ENCODE data around the gene HERC2.
"Not testable (repeated sequence)": the region's sequence is repeated elsewhere in the genome, so short reads cannot be mapped to it uniquely, and the experiment has no call there.

Gene HERC2

DNA sequence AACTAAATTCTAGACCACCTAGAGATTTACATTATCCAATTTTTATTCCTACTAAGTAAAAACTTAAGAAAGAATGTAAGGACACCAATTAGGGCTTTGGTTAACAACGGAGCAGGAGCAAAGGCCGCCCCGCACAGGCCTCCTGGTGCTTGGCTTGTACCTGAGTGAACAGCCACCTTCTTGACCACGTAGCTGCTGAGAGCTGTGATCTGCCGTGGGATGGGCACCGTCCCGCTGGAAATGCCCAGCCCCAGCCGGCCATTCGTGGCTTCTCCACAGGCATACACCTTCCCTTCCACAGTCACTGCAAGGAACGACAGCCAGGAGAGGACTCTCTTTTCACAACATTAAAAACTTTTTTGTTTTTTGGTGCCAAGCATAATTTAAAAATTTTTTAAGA lies 143.3 kb downstream of the HERC2 start:
- no peak for DNase-seq

DNA sequence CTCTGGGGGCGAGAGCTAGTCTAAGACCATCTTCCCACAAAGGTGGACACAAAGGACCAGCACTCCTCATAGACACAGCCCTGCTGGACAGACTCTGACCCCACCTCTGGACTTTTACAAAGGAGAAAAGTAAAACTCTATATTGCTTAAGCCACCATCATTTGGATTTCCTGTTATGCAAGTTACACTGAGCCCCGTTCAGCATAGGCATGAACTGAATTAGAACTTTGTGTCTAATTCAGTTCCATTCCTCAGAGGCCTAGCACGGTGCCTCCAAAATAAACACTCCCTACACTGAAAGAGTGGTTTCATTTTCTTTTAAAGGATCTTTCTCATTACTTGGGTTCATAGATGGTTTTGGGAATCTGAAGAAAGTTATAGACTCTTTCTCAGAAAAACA lies 143.7 kb downstream of the HERC2 start:
- DNase-seq: no peak

DNA sequence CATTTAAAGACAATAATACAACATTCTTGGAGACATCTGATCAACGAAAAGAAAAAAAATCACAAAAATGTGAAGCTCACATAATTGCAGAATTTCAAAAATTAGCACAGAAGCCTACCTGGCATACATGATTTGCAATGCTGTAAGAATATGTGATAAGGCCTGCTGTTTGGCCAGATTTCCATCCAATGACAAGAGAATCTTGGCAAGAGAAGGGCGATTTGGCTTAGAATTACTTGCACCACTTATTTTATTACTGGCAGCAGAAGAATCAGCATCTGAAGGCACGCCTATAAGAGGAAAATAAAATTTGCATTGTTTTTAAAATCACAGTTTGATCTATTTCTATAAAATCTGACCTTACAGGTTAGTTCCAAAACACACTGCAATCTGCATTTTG lies 152.6 kb downstream of the HERC2 start:
- no peak for DNase-seq

DNA sequence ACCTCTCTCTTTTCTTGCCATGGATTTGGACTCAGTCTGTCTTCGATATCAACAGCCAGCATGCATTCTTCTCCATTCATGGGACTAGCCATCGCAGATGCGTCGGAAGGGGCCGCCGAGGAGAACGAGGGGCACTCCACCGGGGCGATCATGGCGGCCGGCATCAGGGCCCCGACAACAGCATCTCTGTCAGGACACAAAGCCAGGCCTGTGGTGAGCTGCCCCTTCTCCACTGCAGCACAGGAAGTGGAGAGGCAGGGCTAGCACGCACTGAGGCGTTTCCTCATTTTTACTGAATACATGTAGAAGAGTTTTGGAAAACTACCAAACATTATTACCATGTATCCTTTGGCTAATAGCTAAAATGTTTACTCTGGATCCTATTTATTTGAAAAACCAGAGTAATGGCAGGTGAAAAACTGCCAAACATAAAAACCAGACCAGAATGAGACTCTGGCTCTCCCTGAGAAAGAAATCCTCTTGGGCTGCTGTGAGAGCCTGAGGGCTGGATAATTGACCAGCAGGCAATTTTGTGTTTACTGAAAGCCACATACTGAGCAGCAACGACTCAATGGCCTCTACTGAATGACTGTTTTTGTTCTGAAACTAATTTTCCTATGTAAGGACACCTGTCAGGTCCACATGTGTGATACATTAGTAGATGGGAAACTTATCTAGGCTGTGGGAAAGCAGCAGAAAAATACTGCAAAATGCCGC lies 153.4 kb downstream of the HERC2 start:
- DNase-seq: not testable (repeated sequence)

DNA sequence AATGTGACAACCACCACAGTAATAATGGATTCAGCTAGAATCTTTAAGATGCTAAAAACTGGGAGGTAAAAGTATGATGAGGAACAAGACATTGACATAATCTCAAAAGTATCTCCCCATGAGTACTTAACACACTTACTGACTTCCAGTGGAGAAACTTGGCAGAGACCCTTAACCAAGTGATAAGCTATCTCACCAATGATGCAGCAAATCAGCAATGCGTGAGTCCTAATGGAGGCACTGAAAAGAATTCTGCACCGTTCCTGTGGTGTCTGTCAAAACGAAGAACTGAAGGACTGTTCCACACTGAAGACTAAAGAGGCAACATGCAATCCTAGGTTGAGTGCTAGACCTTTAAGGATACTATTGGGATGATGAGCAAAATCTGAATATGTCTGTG lies 154.9 kb downstream of the HERC2 start:
- DNase-seq: no peak

DNA sequence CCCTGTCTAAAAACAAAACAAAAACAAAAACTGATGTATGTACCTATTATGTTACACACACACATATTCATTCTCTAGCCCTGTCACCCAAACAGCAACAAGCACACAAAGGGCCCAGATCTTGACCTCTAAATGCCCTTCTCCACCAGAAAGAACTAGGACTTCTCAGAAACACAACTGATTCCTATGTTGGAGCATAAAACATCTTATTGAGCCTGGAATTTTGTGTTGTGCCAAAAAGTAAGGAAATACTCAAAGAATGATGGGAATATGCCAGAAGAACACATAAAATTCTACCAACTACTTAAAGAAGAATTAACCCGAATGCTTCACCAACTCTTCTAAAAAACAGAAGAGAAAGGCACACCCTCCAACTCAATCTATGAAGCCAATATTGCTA lies 156.2 kb downstream of the HERC2 start:
- no peak for DNase-seq

DNA sequence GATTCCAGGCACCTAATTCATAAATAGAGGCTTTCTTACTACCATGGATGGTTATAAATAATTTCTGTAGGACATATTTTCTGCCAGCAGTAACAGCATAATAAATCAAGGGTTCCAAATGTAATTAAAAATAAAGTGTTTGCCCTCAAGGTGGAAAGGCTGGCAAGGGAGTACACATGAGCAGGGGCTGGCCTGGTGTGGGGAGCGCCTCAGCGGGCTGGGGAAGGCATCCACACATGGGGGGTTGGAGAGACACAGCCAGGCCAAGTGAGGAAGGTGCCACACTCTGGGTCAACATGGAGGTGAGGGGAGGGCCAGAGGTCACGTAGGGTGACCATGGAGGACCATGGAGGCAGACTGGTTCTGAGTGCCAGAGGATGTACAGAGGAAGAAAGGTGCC lies 157.1 kb downstream of the HERC2 start:
- no peak for DNase-seq

DNA sequence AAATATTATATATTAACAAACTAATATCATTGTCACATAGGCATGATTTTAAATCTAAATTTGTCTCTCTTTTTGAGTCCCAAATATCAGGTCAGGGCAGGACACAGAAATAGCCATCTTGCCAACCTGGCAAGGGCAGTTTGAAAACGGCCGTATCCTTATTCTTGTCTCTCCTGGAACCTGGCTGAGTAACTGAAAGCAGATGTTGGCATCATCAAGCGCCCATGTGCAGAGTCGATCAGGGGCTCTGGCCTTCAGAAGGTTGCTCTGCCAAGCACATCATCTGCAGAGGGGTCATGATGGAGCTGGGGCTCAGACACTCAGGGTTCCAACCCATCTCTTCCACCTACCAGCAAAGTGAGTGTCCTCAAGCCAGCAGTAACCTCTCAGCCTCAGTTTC lies 167.7 kb downstream of the HERC2 start:
- DNase-seq: no peak

DNA sequence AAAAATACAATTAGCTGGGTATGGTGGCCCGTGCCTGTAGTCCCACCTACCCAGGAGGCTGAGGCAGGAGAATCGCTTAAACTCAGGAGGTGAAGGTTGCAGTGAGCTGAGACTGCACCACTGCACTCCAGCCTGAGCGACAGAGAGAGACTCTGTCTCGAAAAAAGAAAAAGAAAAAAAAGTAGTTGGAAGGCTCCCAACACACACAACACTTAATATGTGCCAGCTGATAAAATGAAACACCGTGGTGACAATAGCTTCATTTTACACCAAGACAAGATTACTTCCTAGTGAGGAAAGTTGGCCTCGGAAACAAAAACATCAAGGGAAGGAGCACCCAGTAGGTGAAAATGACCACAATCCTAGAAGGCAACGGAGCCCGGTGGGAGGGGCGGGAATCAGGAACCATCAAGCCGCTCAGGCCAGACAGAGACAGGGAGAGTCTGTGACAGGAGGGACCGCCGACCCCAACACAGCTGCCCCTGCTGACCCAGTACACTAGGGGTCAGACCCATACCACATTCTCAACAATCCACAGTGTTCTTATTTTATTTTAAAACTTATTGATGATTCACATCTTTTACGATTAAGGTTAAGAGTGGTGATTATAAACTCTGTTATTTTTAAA lies 168.4 kb downstream of the HERC2 start:
- DNase-seq: no peak

DNA sequence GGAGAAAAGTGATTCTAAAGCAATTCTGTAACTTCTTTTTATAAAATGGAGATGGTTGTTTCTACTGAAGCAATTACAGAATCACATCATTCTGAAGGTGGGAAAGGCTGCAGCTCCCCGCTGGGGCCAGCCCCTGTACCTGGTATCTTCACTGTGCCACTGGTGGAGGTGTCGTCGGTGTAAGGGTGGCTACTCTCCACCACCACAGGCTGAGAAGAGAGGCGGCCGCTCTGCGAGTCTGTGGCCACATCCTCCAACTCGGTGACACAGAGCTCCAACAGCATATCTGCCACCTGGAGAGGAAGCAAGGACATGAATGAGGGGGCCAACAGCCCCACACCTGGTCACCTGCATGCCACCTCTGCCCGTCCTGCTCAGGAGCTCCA lies 169.4 kb downstream of the HERC2 start:
- not testable (repeated sequence) for DNase-seq

DNA sequence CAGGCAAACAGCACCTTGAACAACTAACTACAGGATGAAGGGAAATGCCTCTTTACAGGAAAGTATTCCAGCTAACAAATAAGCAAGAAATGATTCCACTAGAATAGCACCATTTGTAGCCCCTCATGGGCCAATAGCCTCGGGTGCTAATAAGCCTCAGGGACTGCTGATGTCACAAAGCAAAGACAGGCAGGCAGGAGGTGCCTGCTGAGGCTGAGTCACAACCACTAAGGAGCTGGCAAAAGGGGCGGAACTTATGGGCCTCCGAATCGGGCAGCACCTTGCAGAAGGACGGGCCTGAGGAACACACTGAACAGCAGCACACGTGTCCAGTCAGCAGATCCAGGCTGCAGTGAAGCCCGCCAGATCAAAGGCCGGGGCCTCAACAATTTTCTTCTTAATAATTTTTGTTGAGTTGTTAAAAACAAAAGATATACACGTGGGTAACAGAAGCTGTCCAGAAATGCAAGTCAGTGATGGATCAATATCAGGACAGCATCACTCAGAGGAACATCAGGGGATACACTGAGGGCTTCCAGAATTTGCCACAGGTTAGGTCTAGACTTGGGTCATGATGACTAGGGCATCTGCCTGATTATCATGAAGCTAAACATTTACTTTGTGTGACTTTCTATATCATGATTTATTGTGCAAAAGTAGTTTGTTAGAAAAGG lies 170.0 kb downstream of the HERC2 start:
- DNase-seq: not testable (repeated sequence)

DNA sequence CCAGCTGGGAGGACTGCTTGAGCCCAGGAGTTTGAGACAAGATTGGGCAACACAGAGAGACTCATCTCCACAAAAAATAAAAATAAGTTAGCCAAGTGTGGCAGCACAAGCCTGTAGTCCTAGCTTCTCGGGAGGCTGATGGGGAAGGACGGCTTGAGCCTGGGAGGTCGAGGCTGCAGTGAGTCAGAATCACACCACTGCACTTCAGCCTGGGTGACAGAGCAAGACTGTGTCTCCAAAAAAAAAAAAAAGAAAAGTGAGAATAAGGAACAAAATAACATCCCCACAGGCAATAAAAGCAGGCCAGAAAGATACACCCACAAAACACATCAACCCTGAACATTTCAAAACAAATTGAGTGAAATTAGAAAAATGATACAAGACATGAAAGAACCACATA lies 174.2 kb downstream of the HERC2 start:
- DNase-seq: no peak

DNA sequence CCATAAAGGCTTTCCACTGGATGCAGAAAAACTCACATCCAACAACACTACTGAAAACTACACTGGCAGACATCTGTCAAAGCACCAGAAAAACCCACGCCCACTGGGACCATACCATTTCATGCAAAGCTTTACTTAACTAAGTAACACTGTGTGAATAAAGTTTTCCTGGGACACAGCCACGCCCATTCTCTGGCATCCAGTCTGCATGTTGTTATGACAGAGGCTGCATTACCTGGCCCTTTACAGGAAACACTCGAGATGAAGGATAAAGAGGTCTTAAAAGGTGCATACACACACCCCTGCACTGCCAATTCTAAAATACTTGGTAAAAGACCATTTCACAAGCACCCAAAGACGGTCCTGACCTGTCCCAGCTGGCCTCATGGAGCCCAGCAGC lies 176.6 kb downstream of the HERC2 start:
- not testable (repeated sequence) for DNase-seq

DNA sequence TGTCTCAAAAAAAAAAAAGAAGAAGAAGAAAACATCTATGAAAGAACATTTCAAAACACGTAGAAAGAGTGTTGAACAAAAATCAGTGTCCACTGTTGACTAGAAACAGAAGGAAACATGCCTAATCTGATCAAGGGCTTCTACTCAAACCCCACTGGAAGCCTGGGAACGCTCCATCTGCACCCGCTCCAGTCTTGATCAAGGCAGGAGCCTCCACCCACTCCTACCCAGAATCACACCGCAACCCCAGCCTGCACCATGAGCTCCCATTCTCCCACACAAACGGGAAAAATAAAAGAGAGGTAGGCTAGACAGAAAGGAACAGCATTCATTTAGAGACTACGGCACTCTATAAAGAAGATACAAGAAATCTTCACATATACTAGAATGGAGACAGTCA lies 181.9 kb downstream of the HERC2 start:
- no peak for DNase-seq

DNA sequence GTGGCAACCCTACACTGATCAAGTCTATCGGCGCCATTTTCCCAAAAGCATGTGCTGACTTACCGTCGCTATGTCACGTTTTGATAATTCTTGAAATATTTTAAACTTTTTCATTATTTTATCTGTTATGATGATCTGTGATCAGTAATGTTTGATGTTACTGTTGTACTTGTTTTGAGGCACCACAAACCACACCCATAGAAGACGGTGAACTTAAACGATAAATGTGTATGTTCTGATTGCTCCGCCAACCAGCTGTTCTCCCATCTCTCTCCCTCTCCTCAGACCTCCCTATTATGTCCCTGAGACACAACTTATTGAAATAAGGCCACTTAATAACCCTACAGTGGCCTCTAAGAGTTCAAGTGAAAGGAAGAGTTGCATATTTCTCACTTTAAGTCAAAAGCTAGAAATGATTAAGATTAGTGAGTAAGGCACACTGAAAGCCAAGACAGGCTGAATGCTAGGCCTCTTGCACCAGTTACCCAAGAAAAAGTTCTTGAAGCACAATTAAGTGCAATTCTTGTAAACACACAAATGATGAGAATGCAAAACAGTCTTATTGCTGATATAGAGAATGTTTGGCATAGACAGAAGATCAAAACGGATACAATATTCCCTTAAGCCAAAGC lies 184.5 kb downstream of the HERC2 start:
- not testable (repeated sequence) for DNase-seq

DNA sequence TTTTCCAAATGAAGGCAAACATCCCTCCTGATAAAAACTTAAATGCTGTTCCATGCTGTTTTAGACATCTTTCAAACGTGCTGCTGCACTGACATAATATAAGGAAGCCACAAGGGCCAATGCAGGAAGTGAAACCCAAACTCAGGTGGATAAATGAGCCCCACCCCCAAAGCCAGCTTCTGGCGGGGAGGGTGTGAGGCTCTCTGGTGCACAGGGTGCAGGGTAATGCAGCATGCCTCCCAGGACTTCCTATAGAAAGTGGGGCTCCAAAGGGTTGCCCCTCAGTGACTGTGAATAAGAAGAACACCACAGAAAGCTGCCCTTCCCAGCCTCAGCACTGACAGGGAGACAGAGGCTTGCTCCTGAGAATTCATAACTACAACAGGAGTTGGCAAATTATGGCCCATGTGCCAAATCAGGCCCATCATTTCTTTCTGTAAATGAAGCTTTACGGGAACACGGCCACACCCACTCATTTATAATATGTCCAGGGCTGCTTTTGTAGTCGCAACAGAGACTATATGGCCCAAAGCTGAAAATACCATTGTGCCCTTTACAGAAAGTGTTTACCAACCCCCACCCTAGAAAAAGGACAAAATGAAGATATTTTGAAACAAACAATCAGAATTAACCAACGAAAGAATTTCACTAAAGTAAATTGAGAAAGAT lies 185.6 kb downstream of the HERC2 start:
- not testable (repeated sequence) for DNase-seq

DNA sequence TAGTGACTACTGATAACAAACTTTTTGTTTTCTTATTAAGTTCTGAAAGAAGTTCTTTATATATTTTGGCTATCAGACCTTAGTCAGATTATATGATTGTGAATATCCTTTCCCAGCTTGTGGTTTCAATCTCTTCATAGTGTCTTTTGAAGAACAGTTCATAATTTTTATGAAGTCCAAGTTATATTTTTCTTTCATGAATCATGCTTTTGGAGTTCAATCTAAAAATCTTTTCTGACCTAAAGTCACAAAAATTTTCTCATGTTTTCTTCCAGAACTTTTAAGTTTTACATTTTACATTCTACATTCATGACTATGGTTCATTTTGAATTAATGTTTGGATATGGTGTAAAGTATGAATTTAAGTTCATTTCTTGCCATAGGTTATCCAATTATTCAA lies 188.7 kb downstream of the HERC2 start:
- DNase-seq: no peak

DNA sequence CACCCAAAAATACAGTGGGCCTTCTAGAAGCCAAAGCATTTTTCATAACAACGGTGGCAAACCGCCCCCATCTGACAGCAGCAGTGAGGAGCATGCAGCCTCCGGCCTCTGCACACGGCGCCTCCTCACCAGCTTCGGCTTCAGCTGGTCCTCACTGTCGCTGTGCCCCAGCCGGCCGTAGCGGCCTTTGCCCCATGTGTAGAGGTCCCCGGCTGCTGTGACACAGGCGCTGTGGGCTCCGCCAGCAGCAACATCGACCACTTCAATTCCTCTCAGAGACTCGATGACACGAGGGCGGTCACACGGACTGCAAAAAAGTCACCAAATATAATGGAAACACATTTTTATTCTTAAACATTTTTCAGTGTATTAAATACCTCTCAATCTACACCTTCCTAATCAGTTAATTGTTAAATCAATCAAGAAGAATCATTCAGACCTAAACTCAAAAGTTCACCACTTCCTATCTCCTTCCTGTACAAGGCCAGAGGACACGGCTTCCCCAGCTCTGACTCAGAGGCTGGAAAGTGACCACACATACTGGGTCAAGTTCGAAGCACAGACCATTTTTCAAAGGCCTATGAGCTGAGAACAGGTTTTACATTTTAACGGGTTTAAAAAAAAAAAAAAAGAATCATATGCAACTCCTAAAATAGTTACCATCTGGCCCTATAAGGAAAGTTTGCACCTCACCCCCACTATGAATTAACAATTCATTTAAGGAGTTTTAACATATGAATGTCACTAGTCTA lies 189.3 kb downstream of the HERC2 start:
- DNase-seq: no peak

DNA sequence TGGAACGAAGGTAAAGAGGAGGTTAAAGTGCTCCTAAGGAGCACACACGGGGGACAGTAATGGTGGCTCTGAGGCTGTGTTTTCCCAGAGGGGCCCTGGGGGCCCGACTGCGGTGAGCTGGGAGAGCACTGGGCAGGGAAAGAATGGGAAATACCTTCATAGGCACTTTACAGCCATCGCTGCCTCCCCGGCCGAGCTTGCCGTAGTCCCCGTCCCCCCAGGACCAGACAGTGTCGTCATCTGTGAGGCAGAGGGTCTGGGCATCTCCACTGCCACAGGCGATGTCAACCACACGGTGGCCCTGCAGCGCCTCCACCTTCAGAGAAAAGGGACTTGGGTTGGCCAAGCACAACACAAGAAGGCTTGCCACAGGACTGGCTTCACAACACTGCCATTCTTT lies 190.0 kb downstream of the HERC2 start:
- DNase-seq: no peak

DNA sequence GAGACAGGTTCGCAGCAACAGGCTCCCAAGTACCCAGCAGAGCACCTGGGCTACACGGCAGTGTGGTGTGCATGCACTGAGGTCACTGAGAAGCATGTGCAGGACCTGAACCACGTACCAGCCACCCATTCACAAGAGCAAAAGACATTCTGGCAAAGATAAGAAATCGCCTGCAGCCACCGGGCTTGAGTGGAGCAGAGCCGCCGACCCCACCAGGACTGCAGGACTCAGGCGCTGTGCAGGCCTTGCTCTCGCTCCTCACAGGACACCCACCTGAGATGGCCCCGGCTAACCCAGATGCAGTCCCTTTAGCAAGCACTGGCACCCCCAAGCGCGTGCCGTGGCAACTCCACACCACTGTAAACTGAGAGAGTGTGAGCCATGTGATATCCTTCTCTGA lies 190.6 kb downstream of the HERC2 start:
- DNase-seq: no peak

DNA sequence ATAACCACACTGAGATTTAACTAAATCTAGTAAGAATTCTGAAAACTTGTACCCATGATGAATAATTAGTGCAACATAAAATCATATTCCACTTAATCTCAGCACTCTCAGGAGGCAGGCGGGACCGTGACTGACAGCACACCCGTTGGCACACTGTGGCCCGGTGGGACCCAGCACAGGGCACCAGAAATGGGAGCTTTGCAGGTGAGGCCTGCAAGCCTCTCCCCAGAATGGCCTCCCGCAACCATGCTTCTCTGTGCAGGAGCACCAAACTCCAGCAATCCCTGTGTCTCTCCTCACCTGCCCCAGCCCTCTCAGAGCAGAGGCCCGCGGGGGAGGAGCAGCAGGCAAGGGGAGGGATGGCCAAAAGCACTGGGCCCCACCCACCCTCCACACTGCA lies 191.3 kb downstream of the HERC2 start:
- no peak for DNase-seq

DNA sequence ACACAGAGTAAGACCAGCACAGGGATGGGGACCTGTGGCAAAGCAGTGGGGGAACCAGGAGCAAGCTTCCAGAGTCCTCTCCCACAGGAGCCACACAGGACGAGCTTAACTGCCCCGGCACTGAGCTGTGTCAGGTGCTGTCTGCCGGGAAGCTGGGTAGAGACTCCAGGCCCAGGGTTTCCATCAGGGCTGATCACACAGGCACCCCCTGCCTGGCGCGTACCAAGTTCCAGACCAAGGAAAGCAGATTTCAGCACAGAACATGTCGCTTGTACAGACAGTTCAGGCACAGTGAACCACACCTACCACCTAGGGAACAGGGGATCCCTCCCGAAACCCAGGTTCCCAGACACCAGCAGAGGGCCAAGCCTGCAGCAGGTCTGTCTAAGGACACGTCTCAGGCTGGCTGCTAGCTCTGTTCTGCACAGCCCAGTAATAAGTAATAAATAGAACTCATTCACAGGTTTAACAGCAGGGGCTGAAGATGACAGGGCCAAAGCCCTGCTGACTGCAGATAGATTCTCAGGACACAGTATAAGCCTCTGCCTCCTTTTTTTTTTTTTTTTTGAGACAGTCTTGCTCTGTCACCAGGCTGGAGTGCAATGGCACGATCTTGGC lies 192.6 kb downstream of the HERC2 start:
- no peak for DNase-seq

Data from AML-193 (cell line).